NCI-H2029 (cell line): Measurements from ENCODE around the gene HNRNPLL.
"Not testable (repeated sequence)": the region's sequence is repeated elsewhere in the genome, so short reads cannot be mapped to it uniquely, and the experiment has no call there.

ENCODE experiments used
- DNase-seq: peaks from one replicate; lab custom pipeline; 2025; lab: John Stamatoyannopoulos, UW

The HNRNPLL gene

GRCh38 chr2:38552259-38552658 lies 50.5 kb downstream of the HNRNPLL start:
- DNase-seq = no peak

GRCh38 chr2:38551746-38552145 lies 51.0 kb downstream of the HNRNPLL start:
- no peak for DNase-seq

GRCh38 chr2:38551171-38551570 lies 51.6 kb downstream of the HNRNPLL start:
- no peak for DNase-seq

- no peak for DNase-seq
Measured at GRCh38 chr2:38549851-38550250, 52.9 kb downstream of the HNRNPLL start.

- DNase-seq = no peak
Measured at GRCh38 chr2:38549071-38549704, 53.5 kb downstream of the HNRNPLL start.

- no peak for DNase-seq
Measured at GRCh38 chr2:38547791-38548190, 54.9 kb downstream of the HNRNPLL start.

GRCh38 chr2:38546585-38546984 lies 56.1 kb downstream of the HNRNPLL start:
- DNase-seq = no peak

- DNase-seq = no peak
Measured at GRCh38 chr2:38546064-38546463, 56.7 kb downstream of the HNRNPLL start.

- DNase-seq = not testable (repeated sequence)
Measured at GRCh38 chr2:38542248-38542631, 60.5 kb downstream of the HNRNPLL start.

- DNase-seq = no peak
Measured at GRCh38 chr2:38540580-38541286, 62.0 kb downstream of the HNRNPLL start.

- DNase-seq = peak; percentile 1
Measured at GRCh38 chr2:38539086-38539485, 63.6 kb downstream of the HNRNPLL start.

- DNase-seq = no peak
Measured at GRCh38 chr2:38537937-38538525, 64.7 kb downstream of the HNRNPLL start.

GRCh38 chr2:38537296-38537695 lies 65.4 kb downstream of the HNRNPLL start:
- DNase-seq = not testable (repeated sequence)

GRCh38 chr2:38535744-38536506 lies 66.8 kb downstream of the HNRNPLL start:
- DNase-seq = peak; percentile 43

GRCh38 chr2:38535404-38535743 lies 67.4 kb downstream of the HNRNPLL start:
- DNase-seq = no peak

GRCh38 chr2:38534746-38535403 lies 67.9 kb downstream of the HNRNPLL start:
- no peak for DNase-seq

- no peak for DNase-seq
Measured at GRCh38 chr2:38533757-38534545, 68.8 kb downstream of the HNRNPLL start.

GRCh38 chr2:38533180-38533579 lies 69.5 kb downstream of the HNRNPLL start:
- DNase-seq = no peak

GRCh38 chr2:38532366-38532765 lies 70.4 kb downstream of the HNRNPLL start:
- no peak for DNase-seq

- DNase-seq = no peak
Measured at GRCh38 chr2:38529208-38529607, 73.5 kb downstream of the HNRNPLL start.

GRCh38 chr2:38528534-38528933 lies 74.2 kb downstream of the HNRNPLL start:
- no peak for DNase-seq
